GF-D8 (cell line): ENCODE data around the gene ZNF70.

Source experiments
- DNase-seq: peaks from one replicate; lab custom pipeline; 2025; lab: John Stamatoyannopoulos, UW

ZNF70 gene

DNA sequence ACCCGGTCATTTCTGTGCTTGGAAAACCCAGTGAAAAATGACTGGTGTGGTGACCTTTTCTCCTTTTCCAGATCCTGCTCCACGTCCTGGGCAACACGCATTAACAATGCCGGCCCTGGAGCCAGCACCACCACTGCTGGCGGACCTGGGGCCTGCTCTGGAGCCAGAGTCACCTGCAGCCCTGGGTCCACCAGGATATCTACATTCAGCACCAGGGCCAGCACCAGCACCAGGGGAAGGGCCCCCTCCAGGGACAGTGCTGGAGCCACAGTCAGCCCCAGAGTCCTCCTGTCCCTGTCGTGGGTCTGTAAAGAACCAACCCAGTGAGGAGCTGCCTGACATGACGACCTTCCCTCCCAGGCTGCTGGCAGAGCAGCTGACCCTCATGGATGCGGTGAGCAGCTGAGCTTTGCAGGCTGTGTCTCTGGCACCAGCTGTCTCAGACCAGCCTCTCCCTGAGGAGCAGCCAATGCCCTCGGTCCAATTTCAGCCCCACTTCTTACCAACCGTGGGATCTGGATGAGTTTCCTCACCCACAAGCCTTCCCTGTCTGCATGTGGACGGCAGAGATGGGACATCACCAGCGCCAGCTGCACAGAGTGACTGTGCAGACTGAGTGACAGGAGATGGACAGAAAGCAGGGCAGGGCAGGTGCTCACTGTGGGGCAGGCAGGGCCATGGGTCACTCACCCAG lies 58.2 kb downstream of the ZNF70 start:
- no peak for DNase-seq

- DNase-seq, result no peak
Measured at GRCh38 chr22:23691748-23692423, 59.0 kb downstream of the ZNF70 start.

DNA sequence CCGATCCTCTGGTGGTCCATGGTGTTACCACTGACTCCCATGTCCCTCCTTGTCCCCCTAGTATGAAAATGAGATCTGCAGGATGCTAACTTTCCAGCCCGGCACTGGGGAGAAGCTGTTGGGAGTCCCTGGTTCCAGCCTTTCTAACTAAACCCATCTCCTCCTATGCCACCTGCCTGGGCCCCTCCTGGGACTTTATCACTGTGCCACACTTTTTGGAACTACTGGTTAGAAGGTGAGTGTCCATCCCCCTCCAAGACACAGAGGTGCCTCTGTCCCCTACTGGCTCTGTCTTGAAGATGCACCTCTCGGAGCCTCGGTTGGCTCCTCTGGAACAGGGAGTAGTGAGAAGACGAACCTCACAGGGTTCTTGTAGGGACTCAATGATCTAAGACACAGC lies 60.2 kb downstream of the ZNF70 start, which contains the start of gene RGL4:
RGL4 (plus strand) TSS at position 301 of the 400 bp plus-strand sequence. CDS start 1,018 bp downstream, outside the sequence.
- no peak for DNase-seq

- no peak for DNase-seq
Measured at GRCh38 chr22:23689414-23689813, 61.5 kb downstream of the ZNF70 start.
